ENCODE measurements around the gene MIER3.

Gene MIER3

GRCh38 chr5:56898213-56898612, 53.7 kb downstream of the MIER3 start:
- DNase-seq = no peak

GRCh38 chr5:56896763-56897162, 55.2 kb downstream of the MIER3 start:
- no peak for DNase-seq

- DNase-seq = no peak
Observed at GRCh38 chr5:56893251-56893951, 58.5 kb downstream of the MIER3 start.

GRCh38 chr5:56881571-56881970, 70.4 kb downstream of the MIER3 start:
- no peak for DNase-seq

- DNase-seq = no peak
Observed at GRCh38 chr5:56876327-56876726, 75.6 kb downstream of the MIER3 start.

GRCh38 chr5:56873056-56873455, 78.9 kb downstream of the MIER3 start:
- no peak for DNase-seq

GRCh38 chr5:56871777-56872176, 80.1 kb downstream of the MIER3 start:
- no peak for DNase-seq
